ENCODE data around the gene KLHL7.

KLHL7 gene

DNA sequence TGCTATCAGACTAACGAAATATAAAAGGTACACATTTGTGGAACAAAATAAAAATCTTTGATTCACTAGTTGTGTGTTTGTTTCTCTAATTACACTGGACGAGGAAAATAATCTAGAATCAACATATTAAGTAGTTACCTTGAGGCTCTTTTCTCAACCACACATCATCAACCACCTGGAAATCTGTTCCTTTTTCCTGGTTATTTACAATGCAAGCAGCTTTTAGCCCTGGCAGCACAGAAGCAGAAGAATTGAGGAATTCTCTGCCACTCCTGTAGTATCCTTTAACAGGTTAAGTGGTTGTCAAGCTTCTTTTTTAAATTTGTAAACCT is 100.0 kb downstream of the KLHL7 start:
- CTCF ChIA-PET, result interaction anchor here (0.6 to 1.5 kb wide), 2 partner anchors 13 to 325 kb away, joined by 3 read pairs; no protein-coding TSS in a partner anchor
- peaks cover 21% of the 10 kb centered on the region for H3K27me3 Mint-ChIP-seq
- H3K4me3 Mint-ChIP-seq, result peak overlapping the region; percentile 11
- no peak overlapping the region for H3K27ac Mint-ChIP-seq
- peaks cover 18% of the 10 kb centered on the region for H3K36me3 Mint-ChIP-seq
- DNase-seq, result no peak
- peaks cover 8% of the 10 kb centered on the region for H3K4me1 Mint-ChIP-seq
- H3K9me3 Mint-ChIP-seq, result no peaks in the 10 kb centered on the region

DNA sequence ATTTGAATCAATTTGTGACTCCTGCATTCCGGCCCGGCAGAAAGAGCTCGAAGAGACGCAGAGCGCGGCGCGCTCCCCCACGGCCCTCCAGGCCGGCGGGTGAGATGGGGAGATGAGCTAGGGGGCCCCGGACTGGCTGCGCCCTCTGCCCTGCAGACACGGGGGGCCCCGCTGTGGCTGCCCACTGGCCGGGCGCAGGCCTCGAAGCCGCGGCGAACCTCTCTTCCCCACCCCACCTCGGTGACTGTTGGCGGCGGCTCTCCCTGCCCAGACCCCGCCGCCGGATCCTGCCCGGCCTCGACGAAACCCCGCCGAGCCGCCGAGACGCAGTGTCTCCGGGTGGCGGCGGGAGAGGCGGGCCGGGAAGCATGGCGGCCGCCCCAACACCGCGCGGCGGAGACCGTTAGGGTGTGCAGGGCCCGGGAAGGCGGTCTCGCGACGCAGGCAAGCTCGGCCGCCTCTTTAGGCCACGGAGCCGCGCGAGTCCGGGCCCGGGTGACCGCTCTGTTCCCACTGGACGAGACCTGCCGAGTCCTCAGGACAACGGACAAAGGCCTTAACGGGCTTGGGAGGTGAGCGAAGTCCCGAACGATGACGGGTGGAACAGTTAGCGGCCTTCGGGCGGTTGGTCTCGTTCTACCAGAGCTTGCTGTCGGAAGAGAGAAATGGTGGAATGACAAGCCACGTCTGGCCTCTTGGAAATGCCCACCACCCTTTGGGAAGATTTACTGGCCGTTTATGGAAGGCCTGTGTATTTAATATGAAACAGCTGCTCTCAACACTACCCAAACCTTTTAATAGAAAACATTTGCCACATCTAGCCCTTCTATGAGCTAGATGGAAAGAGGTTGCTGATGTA is 100.6 kb downstream of the KLHL7 start:
- CTCF ChIA-PET, result interaction anchor here (0.6 to 1.5 kb wide), 2 partner anchors 13 to 324 kb away, joined by 3 read pairs; no protein-coding TSS in a partner anchor
- Mint-ChIP-seq H3K4me1 (peaks cover 8% of the 10 kb centered on the region), H3K9me3 (no peaks in the 10 kb centered on the region), H3K36me3 (peaks cover 17% of the 10 kb centered on the region), H3K27ac (no peak overlapping the region), H3K27me3 (peaks cover 27% of the 10 kb centered on the region), H3K4me3 (no peak overlapping the region)
- no peak for DNase-seq

DNA sequence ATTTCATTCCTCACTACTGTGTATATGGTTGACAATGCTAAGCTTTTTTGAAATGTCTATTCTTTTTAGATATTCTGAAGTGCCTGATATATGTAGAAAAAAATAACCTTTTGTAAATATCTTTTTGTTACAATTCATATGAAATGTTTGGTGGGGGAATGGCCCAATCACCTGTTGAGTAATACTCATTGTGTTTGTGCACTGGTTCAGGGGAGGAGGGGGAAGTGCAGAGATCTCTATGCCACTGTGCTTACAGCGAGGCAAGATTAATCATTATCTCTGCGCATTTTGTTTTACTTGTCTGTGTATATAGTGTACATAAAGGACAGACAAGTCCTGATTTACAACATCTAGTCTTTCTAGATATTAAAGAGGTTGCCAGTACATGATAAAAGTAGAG is 101.4 kb downstream of the KLHL7 start:
- H3K27ac Mint-ChIP-seq, result no peak overlapping the region
- H3K9me3 Mint-ChIP-seq, result no peaks in the 10 kb centered on the region

GRCh38 chr7:23207884-23208283 is 102.3 kb downstream of the KLHL7 start:
- Mint-ChIP-seq H3K27ac (no peak overlapping the region), H3K9me3 (no peaks in the 10 kb centered on the region), H3K4me3 (no peak overlapping the region), H3K27me3 (peaks cover 35% of the 10 kb centered on the region), H3K4me1 (peaks cover 8% of the 10 kb centered on the region), H3K36me3 (peaks cover 12% of the 10 kb centered on the region)
- DNase-seq, result no peak
- CTCF ChIA-PET, result no interaction called here

More for the DNA sequence above, 101.4 kb downstream of the KLHL7 start:
- Mint-ChIP-seq H3K4me3 (no peak overlapping the region), H3K27me3 (peaks cover 31% of the 10 kb centered on the region), H3K4me1 (peaks cover 8% of the 10 kb centered on the region), H3K36me3 (peaks cover 12% of the 10 kb centered on the region)
- CTCF ChIA-PET, result interaction anchor here (1.5 kb wide), 1 partner anchor 14 kb away, joined by 3 read pairs; no protein-coding TSS in a partner anchor
- no peak for DNase-seq

- Mint-ChIP-seq H3K4me3 (no peak overlapping the region), H3K27ac (no peak overlapping the region), H3K4me1 (peaks cover 8% of the 10 kb centered on the region), H3K27me3 (peaks cover 35% of the 10 kb centered on the region), H3K36me3 (peaks cover 8% of the 10 kb centered on the region), H3K9me3 (no peaks in the 10 kb centered on the region)
- no peak for DNase-seq
- CTCF ChIA-PET, result no interaction called here
Observed at GRCh38 chr7:23208316-23208715, 102.7 kb downstream of the KLHL7 start.

GRCh38 chr7:23210506-23210905 is 104.9 kb downstream of the KLHL7 start:
- Mint-ChIP-seq H3K4me1 (peaks cover 5% of the 10 kb centered on the region), H3K4me3 (no peak overlapping the region), H3K27me3 (peaks cover 39% of the 10 kb centered on the region), H3K36me3 (peaks cover 3% of the 10 kb centered on the region), H3K9me3 (no peaks in the 10 kb centered on the region), H3K27ac (no peak overlapping the region)
- no peak for DNase-seq
- CTCF ChIA-PET, result no interaction called here

- no peaks in the 10 kb centered on the region for H3K9me3 Mint-ChIP-seq
- H3K4me1 Mint-ChIP-seq, result peaks cover 2% of the 10 kb centered on the region
- no peaks in the 10 kb centered on the region for H3K36me3 Mint-ChIP-seq
- no peak for DNase-seq
- CTCF ChIA-PET, result no interaction called here
- no peak overlapping the region for H3K4me3 Mint-ChIP-seq
- peaks cover 32% of the 10 kb centered on the region for H3K27me3 Mint-ChIP-seq
- H3K27ac Mint-ChIP-seq, result no peak overlapping the region
Observed at GRCh38 chr7:23211589-23211988, 106.0 kb downstream of the KLHL7 start.

DNA sequence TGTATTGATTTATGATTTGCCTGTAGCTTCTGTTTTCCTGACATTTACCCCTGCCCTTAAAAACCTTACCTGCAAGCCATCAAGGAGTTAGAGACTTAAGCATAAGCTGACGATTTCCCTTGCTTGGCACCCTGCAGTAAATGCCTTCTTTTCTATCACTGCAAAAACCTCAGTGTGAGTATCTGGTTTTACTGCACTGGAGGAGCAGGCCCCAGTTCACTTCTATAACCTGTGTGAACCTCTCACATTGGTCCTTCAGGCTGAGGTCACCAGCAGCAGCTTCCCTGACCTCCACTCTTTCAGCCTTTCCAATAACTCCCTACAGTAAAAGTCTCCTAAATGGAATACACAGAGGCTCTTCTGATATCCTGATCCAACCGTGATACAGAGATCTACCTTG is 106.8 kb downstream of the KLHL7 start:
- H3K36me3 Mint-ChIP-seq, result no peaks in the 10 kb centered on the region
- H3K4me3 Mint-ChIP-seq, result no peak overlapping the region
- CTCF ChIA-PET, result no interaction called here
- H3K27ac Mint-ChIP-seq, result no peak overlapping the region
- peaks cover 34% of the 10 kb centered on the region for H3K27me3 Mint-ChIP-seq
- H3K4me1 Mint-ChIP-seq, result no peaks in the 10 kb centered on the region
- H3K9me3 Mint-ChIP-seq, result no peaks in the 10 kb centered on the region
- DNase-seq, result no peak

GRCh38 chr7:23212841-23213240 is 107.3 kb downstream of the KLHL7 start:
- no peak for DNase-seq
- CTCF ChIA-PET, result no interaction called here

DNA sequence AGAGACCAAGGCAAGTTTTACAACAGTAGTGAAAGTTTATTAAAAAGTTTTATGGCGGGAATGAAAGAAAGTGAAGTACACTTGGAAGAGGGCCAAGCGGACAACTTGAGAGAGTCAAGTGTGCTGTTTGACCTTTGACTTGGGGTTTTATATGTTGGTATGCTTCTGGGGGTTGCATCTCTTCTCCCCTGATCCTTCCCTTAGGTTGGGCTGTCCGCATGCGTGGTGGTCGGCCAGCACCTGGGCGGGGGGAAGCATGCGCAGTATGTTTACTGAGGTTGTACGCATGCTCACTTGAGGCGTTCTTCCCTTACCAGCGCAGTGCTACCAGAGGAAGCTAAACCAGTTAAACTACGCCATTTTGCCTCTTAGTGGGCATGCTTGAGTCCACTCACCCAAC is 108.2 kb downstream of the KLHL7 start:
- Mint-ChIP-seq H3K4me3 (no peak overlapping the region), H3K36me3 (no peaks in the 10 kb centered on the region), H3K4me1 (no peaks in the 10 kb centered on the region), H3K27ac (no peak overlapping the region), H3K9me3 (no peaks in the 10 kb centered on the region), H3K27me3 (peaks cover 42% of the 10 kb centered on the region)
- no peak for DNase-seq
- CTCF ChIA-PET, result no interaction called here

More at GRCh38 chr7:23212841-23213240, 107.3 kb downstream of the KLHL7 start:
- Mint-ChIP-seq H3K4me3 (no peak overlapping the region), H3K27ac (no peak overlapping the region), H3K36me3 (no peaks in the 10 kb centered on the region), H3K27me3 (peaks cover 36% of the 10 kb centered on the region), H3K9me3 (no peaks in the 10 kb centered on the region), H3K4me1 (no peaks in the 10 kb centered on the region)

DNA sequence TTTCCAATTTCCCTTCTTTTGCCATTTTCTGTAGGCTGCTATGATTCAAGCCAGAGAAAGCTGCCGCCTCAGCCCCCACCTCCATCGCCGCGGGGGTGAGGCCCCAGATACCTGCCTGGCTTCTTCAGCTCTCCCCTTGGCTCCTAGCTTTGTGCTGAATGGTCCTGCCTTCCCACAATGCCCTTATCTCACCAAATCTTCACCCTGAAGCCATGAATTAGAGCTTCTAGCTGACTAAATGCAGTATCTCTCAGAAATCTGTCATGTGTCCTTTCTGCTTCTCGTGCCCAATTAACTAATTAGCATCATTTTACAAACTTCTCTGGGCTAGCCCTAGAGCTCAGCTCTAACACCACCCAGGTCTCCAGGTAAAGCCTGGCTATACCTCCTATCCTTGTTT is 108.8 kb downstream of the KLHL7 start:
- H3K4me3 Mint-ChIP-seq, result no peak overlapping the region
- no peak for DNase-seq
- no peaks in the 10 kb centered on the region for H3K36me3 Mint-ChIP-seq
- peaks cover 43% of the 10 kb centered on the region for H3K27me3 Mint-ChIP-seq
- H3K9me3 Mint-ChIP-seq, result no peaks in the 10 kb centered on the region
- H3K4me1 Mint-ChIP-seq, result no peaks in the 10 kb centered on the region
- no peak overlapping the region for H3K27ac Mint-ChIP-seq
- CTCF ChIA-PET, result no interaction called here

- no peak for DNase-seq
- Mint-ChIP-seq H3K9me3 (no peaks in the 10 kb centered on the region), H3K36me3 (no peaks in the 10 kb centered on the region), H3K27me3 (peaks cover 43% of the 10 kb centered on the region), H3K4me3 (no peak overlapping the region), H3K27ac (no peak overlapping the region), H3K4me1 (no peaks in the 10 kb centered on the region)
- CTCF ChIA-PET, result no interaction called here
Observed at GRCh38 chr7:23214938-23215337, 109.4 kb downstream of the KLHL7 start.

- CTCF ChIA-PET, result no interaction called here
- Mint-ChIP-seq H3K4me1 (no peaks in the 10 kb centered on the region), H3K9me3 (no peaks in the 10 kb centered on the region), H3K27me3 (peaks cover 43% of the 10 kb centered on the region), H3K36me3 (no peaks in the 10 kb centered on the region), H3K4me3 (no peak overlapping the region), H3K27ac (no peak overlapping the region)
- no peak for DNase-seq
Observed at GRCh38 chr7:23216021-23216420, 110.4 kb downstream of the KLHL7 start.

DNA sequence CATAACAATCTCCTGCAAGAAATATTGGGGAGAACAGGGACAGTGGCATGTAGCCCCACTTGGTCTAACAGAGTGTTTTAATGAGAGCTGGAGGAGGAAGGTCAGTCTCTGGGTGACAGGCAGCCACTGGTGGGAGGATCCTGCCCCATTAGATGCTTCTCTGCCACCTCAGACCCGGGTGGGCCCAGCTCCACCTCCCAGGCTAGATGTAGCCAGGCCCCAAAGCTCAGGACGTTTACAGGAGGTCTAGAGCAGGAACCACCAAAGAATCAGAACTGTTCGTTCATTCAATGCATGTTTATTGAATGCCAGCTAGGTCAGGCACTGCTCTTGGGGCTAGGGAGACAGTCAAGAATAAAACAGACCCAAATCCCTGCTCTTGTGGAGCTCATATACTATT is 112.6 kb downstream of the KLHL7 start:
- H3K9me3 Mint-ChIP-seq, result no peaks in the 10 kb centered on the region
- no peak overlapping the region for H3K4me3 Mint-ChIP-seq
- no peaks in the 10 kb centered on the region for H3K36me3 Mint-ChIP-seq
- peaks cover 44% of the 10 kb centered on the region for H3K27me3 Mint-ChIP-seq
- CTCF ChIA-PET, result no interaction called here
- no peaks in the 10 kb centered on the region for H3K4me1 Mint-ChIP-seq
- no peak overlapping the region for H3K27ac Mint-ChIP-seq
- DNase-seq, result no peak

DNA sequence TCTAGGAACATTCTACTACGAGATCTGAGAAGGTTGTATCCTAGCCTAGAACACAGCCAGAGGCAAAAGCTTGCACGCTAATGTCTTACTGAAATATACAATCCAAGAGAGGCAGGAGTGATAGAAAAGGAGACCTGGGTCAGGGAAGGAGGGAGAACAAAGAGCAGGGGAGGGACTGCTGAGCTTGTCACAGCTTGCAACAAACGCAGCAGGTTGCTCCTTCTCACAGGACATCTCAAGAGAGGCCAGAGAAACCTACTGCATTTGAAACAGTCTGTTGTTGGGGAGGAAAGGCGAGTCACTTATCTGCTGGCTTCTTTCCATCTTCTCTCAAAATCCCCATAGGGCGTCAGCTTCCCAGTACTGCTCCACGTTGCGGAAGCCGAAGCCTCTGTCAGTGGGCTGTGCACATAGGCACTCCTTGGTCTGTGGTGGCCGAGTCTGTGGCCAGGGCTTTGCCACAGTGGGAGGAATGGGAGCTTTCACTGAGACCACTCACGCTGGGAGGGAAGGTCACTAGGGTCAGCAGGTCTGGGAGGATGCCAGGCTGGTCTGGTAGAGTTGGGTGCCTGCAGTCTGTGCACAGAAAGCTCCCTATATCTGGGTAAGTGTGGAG is 115.2 kb downstream of the KLHL7 start:
- Mint-ChIP-seq H3K27ac (no peak overlapping the region), H3K4me1 (no peaks in the 10 kb centered on the region), H3K27me3 (peaks cover 42% of the 10 kb centered on the region), H3K4me3 (no peak overlapping the region), H3K36me3 (no peaks in the 10 kb centered on the region), H3K9me3 (no peaks in the 10 kb centered on the region)
- CTCF ChIA-PET, result no interaction called here
- no peak for DNase-seq
